Gastroesophageal sphincter (tissue), 3 donors: Measurements from ENCODE around the gene MACROD2.

Experiments
- EP300 ChIP-seq: sonication (generic); formaldehyde crosslinking; IDR thresholded peaks from one replicate; pipeline ENCODE4 v1.6.1; 2017; ENCODE audit warnings: antibody characterized with exemption, mild to moderate bottlenecking
- POLR2A ChIP-seq, 2 donors: fragments of 450-650 bp; IDR thresholded peaks; one replicate each; pipeline ENCODE4 v1.6.1; 2017; ENCODE audit warnings: antibody characterized with exemption in 2 of 2, mild to moderate bottlenecking in 2 of 2, moderate library complexity in 1 of 2
- POLR2AphosphoS5 ChIP-seq: sonication (generic); formaldehyde crosslinking; IDR thresholded peaks from one replicate; pipeline ENCODE4 v1.6.1; 2017; ENCODE audit warnings: antibody characterized with exemption
- TF ChIP-seq, protein P1 (sequence below), 4 experiments: fragments of 200-600 bp in 2 of 4; fragments of 450-650 bp in 2 of 4; sonication (generic) in 1 of 4; IDR thresholded peaks; one replicate each; pipeline ENCODE4 v1.5.1; 2017 to 2019; ENCODE audit warnings: antibody characterized with exemption in 4 of 4, mild to moderate bottlenecking in 2 of 4, moderate library complexity in 2 of 4

DNA sequence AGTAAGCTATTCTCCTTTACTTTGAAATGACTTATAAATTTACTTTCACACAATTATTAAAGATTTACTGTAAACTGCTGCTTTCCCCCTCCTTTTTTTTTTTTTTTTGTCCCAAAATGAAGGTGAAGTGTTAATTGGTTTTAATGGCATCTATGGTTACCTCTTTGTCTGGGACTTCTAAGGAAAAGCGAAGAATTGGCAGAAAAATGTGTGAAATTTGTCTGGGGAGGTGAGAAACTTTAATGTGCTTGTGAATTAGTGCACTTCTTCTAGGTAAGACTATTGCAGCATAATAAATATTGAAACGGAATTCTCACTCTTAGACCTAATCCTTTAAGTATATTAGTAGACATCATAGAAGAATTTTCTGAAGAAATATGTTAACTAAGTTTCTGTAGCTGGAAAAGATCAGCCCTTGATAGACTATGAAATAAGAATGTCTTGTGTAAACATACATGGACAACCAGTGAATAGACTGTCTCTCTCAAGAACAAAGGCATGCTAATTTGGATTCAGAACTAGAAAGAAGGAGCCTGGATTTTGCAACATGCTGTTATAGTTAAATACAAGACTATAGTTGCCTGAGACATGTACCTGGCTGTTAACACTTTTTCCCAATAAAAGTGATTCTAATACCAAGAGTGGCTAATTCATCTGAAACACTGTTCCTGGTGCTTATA is 318.2 kb downstream of the MACROD2 start:
- TF ChIP-seq, protein P1, sequence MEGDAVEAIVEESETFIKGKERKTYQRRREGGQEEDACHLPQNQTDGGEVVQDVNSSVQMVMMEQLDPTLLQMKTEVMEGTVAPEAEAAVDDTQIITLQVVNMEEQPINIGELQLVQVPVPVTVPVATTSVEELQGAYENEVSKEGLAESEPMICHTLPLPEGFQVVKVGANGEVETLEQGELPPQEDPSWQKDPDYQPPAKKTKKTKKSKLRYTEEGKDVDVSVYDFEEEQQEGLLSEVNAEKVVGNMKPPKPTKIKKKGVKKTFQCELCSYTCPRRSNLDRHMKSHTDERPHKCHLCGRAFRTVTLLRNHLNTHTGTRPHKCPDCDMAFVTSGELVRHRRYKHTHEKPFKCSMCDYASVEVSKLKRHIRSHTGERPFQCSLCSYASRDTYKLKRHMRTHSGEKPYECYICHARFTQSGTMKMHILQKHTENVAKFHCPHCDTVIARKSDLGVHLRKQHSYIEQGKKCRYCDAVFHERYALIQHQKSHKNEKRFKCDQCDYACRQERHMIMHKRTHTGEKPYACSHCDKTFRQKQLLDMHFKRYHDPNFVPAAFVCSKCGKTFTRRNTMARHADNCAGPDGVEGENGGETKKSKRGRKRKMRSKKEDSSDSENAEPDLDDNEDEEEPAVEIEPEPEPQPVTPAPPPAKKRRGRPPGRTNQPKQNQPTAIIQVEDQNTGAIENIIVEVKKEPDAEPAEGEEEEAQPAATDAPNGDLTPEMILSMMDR (IDR thresholded peaks at IDR 0.05), result no peak
- no peak for TF ChIP-seq POLR2A (IDR thresholded peaks at IDR 0.05)
- TF ChIP-seq EP300, result no peak
- TF ChIP-seq POLR2AphosphoS5, result no peak
